ENCODE data around the gene LARGE2. TPM values are rescaled to one million over a fixed set of nuclear protein-coding genes. Genes with fewer than 3 reads are reported as not detected.

The LARGE2 gene
- total and polyA plus RNA-seq, 2 donors (not counting 3 experiments of a cell fraction or from before 2014, with no cell fraction given) = 0.06 TPM; not detected in 1

DNA sequence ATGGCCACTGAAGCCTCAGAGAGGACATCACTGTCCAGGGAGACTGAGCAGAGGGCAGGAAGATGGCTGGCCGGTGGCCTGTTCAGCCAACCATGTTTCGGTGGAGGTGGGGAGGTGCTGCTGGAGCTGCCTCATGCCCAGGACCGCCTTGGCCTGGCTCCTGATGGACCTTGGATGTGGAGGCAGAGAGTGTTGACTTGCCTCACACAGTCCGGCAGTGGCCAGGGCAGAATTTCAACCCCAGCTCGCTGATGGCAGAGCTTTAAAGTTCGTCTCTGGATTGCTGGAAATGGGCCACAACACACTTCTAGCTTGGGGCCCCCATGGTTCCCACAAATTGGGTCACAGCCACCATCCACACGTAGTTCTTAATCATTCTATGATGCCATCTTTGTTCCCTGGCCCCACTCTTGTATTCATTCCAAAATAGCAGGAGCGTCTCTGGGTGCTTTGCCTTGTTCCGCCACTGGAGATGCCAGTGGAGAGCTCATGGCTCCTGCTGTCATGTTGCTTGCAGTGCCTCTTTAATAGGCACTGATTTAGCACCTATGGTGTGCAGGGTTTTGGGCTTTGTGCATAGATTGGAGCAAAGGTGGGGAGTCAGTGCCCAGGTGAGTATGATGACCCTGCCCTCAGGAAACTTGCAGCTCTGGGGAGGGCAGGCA, 31.4 kb upstream of the LARGE2 start:
- no peak for DNase-seq (ENCODE audit: low read depth, low spot score)
- FAIRE-seq = no peak
- TF ChIP-seq JUN (IDR thresholded peaks at IDR 0.05; ENCODE audit: borderline replicate concordance, insufficient read depth, insufficient read length, low read depth) (no peak), POLR2A (IDR thresholded peaks at IDR 0.05; ENCODE audit: low read depth, low read length) (no peak), POLR2AphosphoS5 (IDR thresholded peaks at IDR 0.05; ENCODE audit: insufficient read depth, low read depth, low read length) (no peak), EZH2 (IDR thresholded peaks at IDR 0.05; ENCODE audit: borderline replicate concordance, low read depth, low read length, severe bottlenecking) (no peak), FOS (IDR thresholded peaks at IDR 0.05; ENCODE audit: borderline replicate concordance, insufficient read depth, low read length) (no peak), MYC (IDR thresholded peaks at IDR 0.05; ENCODE audit: low read depth, low read length) (no peak), GATA2 (IDR thresholded peaks at IDR 0.05; ENCODE audit: insufficient read depth, insufficient read length, low read depth, low read length) (no peak)
- TF ChIP-seq, protein P1, sequence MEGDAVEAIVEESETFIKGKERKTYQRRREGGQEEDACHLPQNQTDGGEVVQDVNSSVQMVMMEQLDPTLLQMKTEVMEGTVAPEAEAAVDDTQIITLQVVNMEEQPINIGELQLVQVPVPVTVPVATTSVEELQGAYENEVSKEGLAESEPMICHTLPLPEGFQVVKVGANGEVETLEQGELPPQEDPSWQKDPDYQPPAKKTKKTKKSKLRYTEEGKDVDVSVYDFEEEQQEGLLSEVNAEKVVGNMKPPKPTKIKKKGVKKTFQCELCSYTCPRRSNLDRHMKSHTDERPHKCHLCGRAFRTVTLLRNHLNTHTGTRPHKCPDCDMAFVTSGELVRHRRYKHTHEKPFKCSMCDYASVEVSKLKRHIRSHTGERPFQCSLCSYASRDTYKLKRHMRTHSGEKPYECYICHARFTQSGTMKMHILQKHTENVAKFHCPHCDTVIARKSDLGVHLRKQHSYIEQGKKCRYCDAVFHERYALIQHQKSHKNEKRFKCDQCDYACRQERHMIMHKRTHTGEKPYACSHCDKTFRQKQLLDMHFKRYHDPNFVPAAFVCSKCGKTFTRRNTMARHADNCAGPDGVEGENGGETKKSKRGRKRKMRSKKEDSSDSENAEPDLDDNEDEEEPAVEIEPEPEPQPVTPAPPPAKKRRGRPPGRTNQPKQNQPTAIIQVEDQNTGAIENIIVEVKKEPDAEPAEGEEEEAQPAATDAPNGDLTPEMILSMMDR (IDR thresholded peaks at IDR 0.05; ENCODE audit: extremely low read depth in 1 of 2, insufficient read depth in 1 of 2, low read depth in 1 of 2, low read length in 2 of 2) = no peak
- TF ChIP-seq, protein P2, sequence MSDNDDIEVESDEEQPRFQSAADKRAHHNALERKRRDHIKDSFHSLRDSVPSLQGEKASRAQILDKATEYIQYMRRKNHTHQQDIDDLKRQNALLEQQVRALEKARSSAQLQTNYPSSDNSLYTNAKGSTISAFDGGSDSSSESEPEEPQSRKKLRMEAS (IDR thresholded peaks at IDR 0.05; ENCODE audit: insufficient read depth, insufficient read length) = no peak
- H3K9ac ChIP-seq (replicated peaks; ENCODE audit: extremely low read depth, insufficient read depth, low read length) = no peak overlapping the region
- ChIA-PET CTCF (no interaction called here), POLR2A (interaction anchor here (0.6 kb wide), 1 partner anchor 231 kb away, joined by 3 read pairs; no protein-coding TSS in a partner anchor)
- H3K27me3 ChIP-seq (ENCODE audit: control insufficient read depth in 2 of 2, insufficient read depth in 2 of 2, low read length in 2 of 2) = peaks cover 4 to 5% of the 10 kb centered on the region in 2 experiments
- H2AFZ ChIP-seq (ENCODE audit: low read depth, low read length) = no peak overlapping the region
- dilution Hi-C loops (cut with MboI; ENCODE audit: extremely low pct_ligation_motif_present, low sequenced_read_pairs) (no loop called here), intact Hi-C loops (cut with micrococcal nuclease) (no loop called here)
- no peak overlapping the region for H3K27ac ChIP-seq (ENCODE audit: insufficient read depth, low read depth, low read length)
- no peaks in the 10 kb centered on the region for H3K4me1 ChIP-seq (ENCODE audit: control insufficient read depth, extremely low read depth, insufficient read depth, low read length)
- H3K9me3 ChIP-seq (replicated peaks; ENCODE audit: control insufficient read depth, insufficient read depth, low read length) = no peaks in the 10 kb centered on the region
- BruUV-seq (replicated peaks) = no TSS peak
- no peaks in the 10 kb centered on the region for H4K20me1 ChIP-seq (replicated peaks; ENCODE audit: control insufficient read depth, extremely low read depth, insufficient read depth, low read length)
- H3K36me3 ChIP-seq (ENCODE audit: control insufficient read depth in 2 of 2, extremely low read depth in 1 of 2, insufficient read depth in 2 of 2, low read length in 2 of 2) = no peaks in the 10 kb centered on the region
- H3K79me2 ChIP-seq (ENCODE audit: control insufficient read depth, insufficient read depth, low read length) = no peaks in the 10 kb centered on the region
- H3K4me2 ChIP-seq (ENCODE audit: insufficient read depth, low read length) = no peak overlapping the region
- H3K4me3 ChIP-seq (replicated peaks in 1 of 3; ENCODE audit: insufficient read depth in 1 of 3, low read depth in 1 of 3, low read length in 3 of 3) = no peak overlapping the region
- H3K9me1 ChIP-seq (replicated peaks; ENCODE audit: control insufficient read depth, extremely low read depth, insufficient read depth, low read length) = no peaks in the 10 kb centered on the region

All from endothelial cell of umbilical vein (primary cell).